ENCODE results near the gene PES1. TPM values are rescaled to one million over a fixed set of nuclear protein-coding genes. Genes with fewer than 3 reads are reported as not detected.

The PES1 gene
- total RNA-seq, 4 donors from 2014 or later: 28.2 to 55.7 (median 42.9) TPM

- 14% methylated on average over 7 of the region's 14 CpGs for WGBS
- no peak for TF ChIP-seq POLR2A (IDR thresholded peaks at IDR 0.05; ENCODE audit: low read depth)
- no peak for TF ChIP-seq EP300 (IDR thresholded peaks at IDR 0.05)
- no peak for TF ChIP-seq POLR2AphosphoS5 (IDR thresholded peaks at IDR 0.05)
- no peak for TF ChIP-seq CTCF (IDR thresholded peaks at IDR 0.05)
- Histone ChIP-seq H3K9me3 (no peaks in the 10 kb centered on the region), H3K4me3 (peak overlapping the region; percentile 72 to 85 (median 76)), H3K27me3 (peaks cover 0 to 6% (median 0%) of the 10 kb centered on the region in 4 donors), H3K27ac (replicated peaks in 1 of 4) (peak overlapping the region; percentile 70 to 84 (median 80)), H3K4me1 (peaks cover 15 to 25% (median 22%) of the 10 kb centered on the region in 4 donors), H3K36me3 (peaks cover 28 to 37% (median 30%) of the 10 kb centered on the region in 4 donors)
- no peak for DNase-seq (ENCODE audit: extremely low spot score)
- intact Hi-C loops (cut with DNase I): no loop called here
Measured at GRCh38 chr22:30591191-30591587, 521 bp downstream of the PES1 start.

- TF ChIP-seq EP300 (IDR thresholded peaks at IDR 0.05) (no peak), CTCF (IDR thresholded peaks at IDR 0.05) (no peak), POLR2A (IDR thresholded peaks at IDR 0.05; ENCODE audit: low read depth) (no peak), POLR2AphosphoS5 (IDR thresholded peaks at IDR 0.05) (no peak)
- Histone ChIP-seq H3K27me3 (no peaks in the 10 kb centered on the region), H3K27ac (replicated peaks in 1 of 4) (no peak overlapping the region), H3K9me3 (no peaks in the 10 kb centered on the region), H3K4me3 (no peak overlapping the region), H3K4me1 (peaks cover 15 to 19% (median 17%) of the 10 kb centered on the region in 4 donors), H3K36me3 (peaks cover 72 to 84% (median 78%) of the 10 kb centered on the region in 4 donors)
- DNase-seq (ENCODE audit: extremely low spot score): no peak
- WGBS: 97% methylated on average over 8 of the region's 8 CpGs
- intact Hi-C loops (cut with DNase I): no loop called here
Measured at GRCh38 chr22:30586414-30586813, 5.3 kb downstream of the PES1 start.

DNA sequence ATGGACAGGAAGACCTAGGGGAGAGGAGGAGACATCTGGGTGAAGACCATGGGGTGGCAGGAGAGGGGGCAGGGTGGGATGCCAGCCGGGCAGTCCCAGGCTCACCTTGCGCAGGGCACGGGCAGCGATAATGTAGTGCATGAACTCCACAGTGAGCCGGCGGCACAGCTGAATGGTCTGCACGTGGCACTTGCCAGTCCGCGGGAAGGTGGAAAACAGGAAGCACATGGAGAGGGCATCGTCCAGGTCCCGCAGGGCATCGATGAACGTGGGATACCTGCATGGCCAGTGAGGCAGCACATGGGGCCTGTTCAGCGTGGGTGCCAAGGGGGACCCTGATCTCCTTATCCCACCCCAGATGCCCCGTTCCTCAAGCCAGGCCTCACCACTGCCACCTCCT lies 7.3 kb downstream of the PES1 start:
- DNase-seq (ENCODE audit: extremely low spot score): no peak
- no peaks in the 10 kb centered on the region for H3K4me1 ChIP-seq
- TF ChIP-seq POLR2AphosphoS5 (IDR thresholded peaks at IDR 0.05): no peak
- no peak for TF ChIP-seq POLR2A (IDR thresholded peaks at IDR 0.05; ENCODE audit: low read depth)
- no peak for TF ChIP-seq CTCF (IDR thresholded peaks at IDR 0.05)
- TF ChIP-seq EP300 (IDR thresholded peaks at IDR 0.05): no peak
- no peaks in the 10 kb centered on the region for H3K9me3 ChIP-seq
- no peaks in the 10 kb centered on the region for H3K27me3 ChIP-seq
- intact Hi-C loops (cut with DNase I): no loop called here
- WGBS: 92% methylated on average over 15 of the region's 15 CpGs
- no peak overlapping the region for H3K4me3 ChIP-seq
- H3K27ac ChIP-seq (replicated peaks in 1 of 4): no peak overlapping the region
- peaks cover 92 to 100% (median 98%) of the 10 kb centered on the region in 4 donors for H3K36me3 ChIP-seq

GRCh38 chr22:30582788-30583545 lies 8.7 kb downstream of the PES1 start:
- Histone ChIP-seq H3K4me1 (no peaks in the 10 kb centered on the region), H3K9me3 (no peaks in the 10 kb centered on the region), H3K36me3 (peaks cover 96 to 100% (median 100%) of the 10 kb centered on the region in 4 donors), H3K27ac (replicated peaks in 1 of 4) (no peak overlapping the region), H3K27me3 (no peaks in the 10 kb centered on the region), H3K4me3 (no peak overlapping the region)
- 87% methylated on average over 9 of the region's 13 CpGs for WGBS
- TF ChIP-seq CTCF (IDR thresholded peaks at IDR 0.05): no peak
- TF ChIP-seq POLR2AphosphoS5 (IDR thresholded peaks at IDR 0.05): no peak
- no peak for TF ChIP-seq POLR2A (IDR thresholded peaks at IDR 0.05; ENCODE audit: low read depth)
- TF ChIP-seq EP300 (IDR thresholded peaks at IDR 0.05): no peak
- no peak for DNase-seq (ENCODE audit: extremely low spot score)
- intact Hi-C loops (cut with DNase I): no loop called here

Measured in esophagus muscularis mucosa (tissue), 4 donors.